GM12878 (cell line): ENCODE data around the gene B4GALT3.

Source experiments
- BCL11A ChIP-seq: IDR thresholded peaks from 2 replicates; pipeline ENCODE4 v1.6.1; 2011; ENCODE audit warnings: low read depth, low read length
- CEBPB ChIP-seq, 2 experiments: fragments of 150-350 bp in 1 of 2; IDR thresholded peaks; 2 replicates each; pipeline ENCODE4 v1.6.1; 2012 to 2014; ENCODE audit warnings: low read depth in 2 of 2, low read length in 2 of 2, borderline replicate concordance in 1 of 2, inconsistent platforms in 1 of 2
- CTCF ChIP-seq, 3 experiments: IDR thresholded peaks in 2 of 3; conservative IDR thresholded peaks in 1 of 3; 2 replicates each; pipeline ENCODE4 v1.5.1; 2011; ENCODE audit warnings: low read depth in 3 of 3, low read length in 3 of 3, mild to moderate bottlenecking in 3 of 3, control low read depth in 2 of 3, moderate library complexity in 2 of 3, inconsistent platforms in 1 of 3, mixed read lengths in 1 of 3; ENCODE audit not compliant: control insufficient read depth in 2 of 3, insufficient read depth in 1 of 3; ENCODE audit errors: extremely low read depth in 1 of 3
- EZH2 ChIP-seq: IDR thresholded peaks from 2 replicates; pipeline ENCODE4 v1.6.1; 2012; ENCODE audit warnings: low read depth, mild to moderate bottlenecking, control low read depth, inconsistent platforms, low read length, borderline replicate concordance; ENCODE audit not compliant: control insufficient read depth
- NRF1 ChIP-seq: conservative IDR thresholded peaks from 2 replicates; pipeline ENCODE4 v1.6.1; 2011; ENCODE audit warnings: mild to moderate bottlenecking, low read depth, low read length, improper control_type of control experiment
- POLR2A ChIP-seq: IDR thresholded peaks from 2 replicates; pipeline ENCODE4 v1.6.1; 2011; ENCODE audit warnings: low read depth, mild to moderate bottlenecking, low read length
- POLR2AphosphoS5 ChIP-seq: IDR thresholded peaks from 2 replicates; pipeline ENCODE4 v1.6.1; 2011; ENCODE audit warnings: mild to moderate bottlenecking, low read length, inconsistent platforms
- RCOR1 ChIP-seq: conservative IDR thresholded peaks from 2 replicates; pipeline ENCODE4 v1.6.1; 2012; ENCODE audit warnings: low read depth, low read length, improper control_type of control experiment
- RELA ChIP-seq: fragments of 450-650 bp; IDR thresholded peaks from 2 replicates; pipeline ENCODE4 v1.8.0; 2014; ENCODE audit warnings: borderline replicate concordance; ENCODE audit not compliant: partially characterized antibody
- USF2 ChIP-seq: IDR thresholded peaks from 2 replicates; pipeline ENCODE4 v1.6.1; 2011; ENCODE audit warnings: low read depth, low read length, improper control_type of control experiment, borderline replicate concordance
- ZNF687 ChIP-seq: fragments of 450-650 bp; IDR thresholded peaks from 2 replicates; pipeline ENCODE4 v1.6.1; 2017; ENCODE audit warnings: mild to moderate bottlenecking, moderate library complexity

- no peak for TF ChIP-seq POLR2A
- TF ChIP-seq RELA = no peak
- no peak for TF ChIP-seq USF2
- TF ChIP-seq BCL11A = no peak
- TF ChIP-seq CTCF (IDR thresholded peaks at IDR 0.05 in 2 of 3, conservative IDR thresholded peaks at IDR 0.05 in 1 of 3; ENCODE audit: control insufficient read depth in 2 of 3, extremely low read depth in 1 of 3, insufficient read depth in 1 of 3, low read depth in 3 of 3, low read length in 3 of 3) = no peak
- TF ChIP-seq CEBPB (IDR thresholded peaks at IDR 0.05; ENCODE audit: borderline replicate concordance in 1 of 2, low read depth in 2 of 2, low read length in 2 of 2) = no peak
- no peak for TF ChIP-seq ZNF687
- TF ChIP-seq RCOR1 = no peak
- TF ChIP-seq POLR2AphosphoS5 = no peak
- TF ChIP-seq EZH2 = no peak
- TF ChIP-seq NRF1 = no peak
Observed at GRCh38 chr1:161198897-161199431, 21.7 kb upstream of the B4GALT3 start, which contains the start of gene ADAMTS4.
